HCT116 (cell line): Measurements from ENCODE around the gene LURAP1L. TPM values are rescaled to one million over a fixed set of nuclear protein-coding genes. Genes with fewer than 3 reads are reported as not detected.

ENCODE experiments used
- ATAC-seq: fragments of 200-7000 bp; cut with Tn5 transposase; 2 replicates; pipeline ENCODE4 v1.9.1; 2020; ENCODE audit warnings: mild to moderate bottlenecking, moderate library complexity
- BruUV-seq: library from RNA; stranded (reverse); fragments of 400-500 nt; replicated peaks from 2 replicates; lab custom pipeline; 2021; lab: Mats Ljungman, UMichigan
- CTCF ChIA-PET: fragments of 300-600 bp; sonication (Branson Sonifier 250); formaldehyde crosslinking; loops from one replicate; lab custom pipeline; 2021; ENCODE audit warnings: antibody characterized with exemption; lab: Charles Lee
- POLR2A ChIA-PET: fragments of 300-600, 350-600 bp; sonication (Branson Sonifier 250); formaldehyde crosslinking; loops from one replicate; lab custom pipeline; 2021; ENCODE audit warnings: antibody characterized with exemption; lab: Charles Lee
- RAD21 ChIA-PET, 2 experiments: fragments of 300-600 bp; sonication (Branson Sonifier 250); formaldehyde crosslinking; loops; one replicate each; lab custom pipeline; 2023; ENCODE audit warnings: low total read pairs in 2 of 2; ENCODE audit not compliant: uncharacterized antibody in 2 of 2, unreplicated experiment in 2 of 2, low non-redundant PET in 1 of 2; lab: Charles Lee
- DNase-seq: peaks from one replicate; pipeline ENCODE4 v3.0.0-alpha.2; 2010; ENCODE audit warnings: low read depth, low spot score
- H2AFZ ChIP-seq: fragments of 200-600 bp; shearing (Covaris generic), sonication (generic); 2 replicates; pipeline ENCODE4 v1.6.1; 2017; ENCODE audit warnings: low read depth, mixed run types, mixed read lengths, antibody characterized with exemption, low read length; ENCODE audit not compliant: poor library complexity, severe bottlenecking
- H3K27ac ChIP-seq: 2 replicates; pipeline ENCODE4 v1.5.1; 2012; ENCODE audit warnings: low read depth, low read length
- H3K27me3 ChIP-seq: fragments of 200-600 bp; sonication (generic); 2 replicates; pipeline ENCODE4 v1.6.1; 2016; ENCODE audit warnings: mixed run types, low read length, mixed read lengths; ENCODE audit not compliant: insufficient read depth
- H3K36me3 ChIP-seq, 2 experiments: fragments of 200-500 bp in 1 of 2; fragments of 200-600 bp in 1 of 2; sonication (Bioruptor generic) in 1 of 2; sonication (generic) in 1 of 2; 2 replicates each; pipeline versions ENCODE4 v1.5.1 to v1.6.1; 2014 to 2016; ENCODE audit warnings: low read length in 2 of 2, inconsistent platforms in 1 of 2, mixed read lengths in 1 of 2, mixed run types in 1 of 2; ENCODE audit not compliant: insufficient read depth in 2 of 2, control insufficient read depth in 1 of 2
- H3K4me1 ChIP-seq, 2 experiments: fragments of 200-600 bp in 1 of 2; sonication (generic) in 1 of 2; 2 replicates each; pipeline versions ENCODE4 v1.5.1 to v1.6.1; 2012 to 2017; ENCODE audit warnings: low read length in 2 of 2, inconsistent platforms in 1 of 2, mild to moderate bottlenecking in 1 of 2, mixed read lengths in 1 of 2, mixed run types in 1 of 2, moderate library complexity in 1 of 2; ENCODE audit not compliant: insufficient read depth in 2 of 2, control insufficient read depth in 1 of 2
- H3K4me2 ChIP-seq: fragments of 200-600 bp; sonication (generic); 2 replicates; pipeline ENCODE4 v1.6.1; 2017; ENCODE audit warnings: mixed run types, low read length, mixed read lengths
- H3K4me3 ChIP-seq, 2 experiments: fragments of 200-600 bp in 1 of 2; sonication (generic) in 1 of 2; replicated peaks in 1 of 2; 2 replicates each; pipeline ENCODE4 v1.5.1; 2011 to 2016; ENCODE audit warnings: low read length in 2 of 2, control low read depth in 1 of 2, low read depth in 1 of 2, mild to moderate bottlenecking in 1 of 2, mixed read lengths in 1 of 2, mixed run types in 1 of 2
- H3K79me2 ChIP-seq: fragments of 200-600 bp; sonication (generic); 2 replicates; pipeline ENCODE4 v1.6.1; 2017; ENCODE audit warnings: mild to moderate bottlenecking, mixed run types, low read length, moderate library complexity, mixed read lengths; ENCODE audit not compliant: insufficient read depth
- H3K9ac ChIP-seq: fragments of 200-600 bp; sonication (generic); 2 replicates; pipeline ENCODE4 v1.6.1; 2016; ENCODE audit warnings: low read length, mixed read lengths
- H3K9me2 ChIP-seq: fragments of 200-600 bp; sonication (generic), shearing (Covaris generic); 2 replicates; pipeline ENCODE4 v1.6.1; 2017; ENCODE audit warnings: mixed run types, mild to moderate bottlenecking, moderate library complexity; ENCODE audit not compliant: insufficient read depth
- H3K9me3 ChIP-seq, 2 experiments: fragments of 200-500 bp in 1 of 2; fragments of 200-600 bp in 1 of 2; sonication (Bioruptor generic) in 1 of 2; sonication (generic) in 1 of 2; 2 replicates each; pipeline ENCODE4 v1.6.1; 2014 to 2017; ENCODE audit warnings: low read length in 2 of 2, mixed read lengths in 2 of 2, inconsistent platforms in 1 of 2, low read depth in 1 of 2, mild to moderate bottlenecking in 1 of 2, mixed run types in 1 of 2, moderate library complexity in 1 of 2; ENCODE audit not compliant: control insufficient read depth in 1 of 2, insufficient read depth in 1 of 2
- H4K20me1 ChIP-seq: fragments of 200-600 bp; sonication (generic), shearing (Covaris generic); 2 replicates; pipeline ENCODE4 v1.6.1; 2017; ENCODE audit warnings: mixed run types, mild to moderate bottlenecking, moderate library complexity; ENCODE audit not compliant: insufficient read depth
- EZH2phosphoT487 ChIP-seq: fragments of 200-600 bp; IDR thresholded peaks from 2 replicates; pipeline ENCODE4 v1.6.1; 2018; ENCODE audit warnings: antibody characterized with exemption, borderline replicate concordance
- FOSL1 ChIP-seq: IDR thresholded peaks from 2 replicates; pipeline ENCODE4 v1.6.1; 2012; ENCODE audit warnings: low read depth
- JUND ChIP-seq: IDR thresholded peaks from 2 replicates; pipeline ENCODE4 v1.6.1; 2012
- MAX ChIP-seq: IDR thresholded peaks from 2 replicates; pipeline ENCODE4 v1.6.1; 2012
- RAD21 ChIP-seq: IDR thresholded peaks from 2 replicates; pipeline ENCODE4 v1.6.1; 2012; ENCODE audit warnings: low read depth, mild to moderate bottlenecking
- SIN3A ChIP-seq: IDR thresholded peaks from 2 replicates; pipeline ENCODE4 v1.6.1; 2012; ENCODE audit warnings: low read depth
- SRF ChIP-seq: IDR thresholded peaks from 2 replicates; pipeline ENCODE4 v1.6.1; 2012; ENCODE audit warnings: low read depth
- TCF7L2 ChIP-seq: IDR thresholded peaks from 2 replicates; pipeline ENCODE4 v1.7.0; 2011; ENCODE audit warnings: borderline replicate concordance, inconsistent platforms; ENCODE audit not compliant: insufficient read depth, insufficient read length; ENCODE audit errors: extremely low read depth
- YY1 ChIP-seq: IDR thresholded peaks from 2 replicates; pipeline ENCODE4 v1.6.1; 2011; ENCODE audit warnings: low read length, low read depth, moderate library complexity, mild to moderate bottlenecking; ENCODE audit not compliant: insufficient replicate concordance; ENCODE audit errors: extremely low read depth
- ZFX ChIP-seq: fragments of 450-650 bp; IDR thresholded peaks from 2 replicates; pipeline ENCODE4 v1.6.1; 2017
- intact Hi-C: fragments of 100-400 bp; cut with micrococcal nuclease; formaldehyde crosslinking; loops from 2 replicates; pipeline ENCODE4 v1.10.0; 2022
- total RNA-seq: library from RNA; stranded (reverse); gene quantifications from one replicate; pipeline ENCODE4 v1.2.1, GENCODE V29; 2021; ENCODE audit not compliant: unreplicated experiment
- TF ChIP-seq, protein P1 (sequence below): IDR thresholded peaks from 2 replicates; pipeline ENCODE4 v1.6.1; 2012; ENCODE audit warnings: low read depth

Gene LURAP1L
- total RNA-seq, 1 experiment from 2014 or later, result 13.3 TPM

GRCh38 chr9:12808569-12808968, 33.7 kb downstream of the LURAP1L start:
- Histone ChIP-seq H3K9me2 (no peaks in the 10 kb centered on the region), H3K4me1 (peaks cover 3 to 9% of the 10 kb centered on the region in 2 experiments; a peak in 3 of 4 replicates), H3K9ac (no peak overlapping the region), H3K27ac (no peak overlapping the region), H3K4me3 (no peak overlapping the region), H3K9me3 (no peaks in the 10 kb centered on the region), H3K79me2 (no peaks in the 10 kb centered on the region), H3K27me3 (no peaks in the 10 kb centered on the region), H3K4me2 (no peak overlapping the region), H3K36me3 (no peaks in the 10 kb centered on the region), H2AFZ (no peak overlapping the region), H4K20me1 (no peaks in the 10 kb centered on the region)
- RAD21 ChIA-PET, result no interaction called here
- DNase-seq (no peak), ATAC-seq (no peak)
- CTCF ChIA-PET, result no interaction called here
- BruUV-seq, result no TSS peak
- POLR2A ChIA-PET, result no interaction called here
- TF ChIP-seq SIN3A (no peak), SRF (no peak), TCF7L2 (no peak), EZH2phosphoT487 (no peak), FOSL1 (no peak), ZFX (no peak), RAD21 (no peak), MAX (no peak), JUND (no peak), YY1 (no peak)
- TF ChIP-seq, protein P1, sequence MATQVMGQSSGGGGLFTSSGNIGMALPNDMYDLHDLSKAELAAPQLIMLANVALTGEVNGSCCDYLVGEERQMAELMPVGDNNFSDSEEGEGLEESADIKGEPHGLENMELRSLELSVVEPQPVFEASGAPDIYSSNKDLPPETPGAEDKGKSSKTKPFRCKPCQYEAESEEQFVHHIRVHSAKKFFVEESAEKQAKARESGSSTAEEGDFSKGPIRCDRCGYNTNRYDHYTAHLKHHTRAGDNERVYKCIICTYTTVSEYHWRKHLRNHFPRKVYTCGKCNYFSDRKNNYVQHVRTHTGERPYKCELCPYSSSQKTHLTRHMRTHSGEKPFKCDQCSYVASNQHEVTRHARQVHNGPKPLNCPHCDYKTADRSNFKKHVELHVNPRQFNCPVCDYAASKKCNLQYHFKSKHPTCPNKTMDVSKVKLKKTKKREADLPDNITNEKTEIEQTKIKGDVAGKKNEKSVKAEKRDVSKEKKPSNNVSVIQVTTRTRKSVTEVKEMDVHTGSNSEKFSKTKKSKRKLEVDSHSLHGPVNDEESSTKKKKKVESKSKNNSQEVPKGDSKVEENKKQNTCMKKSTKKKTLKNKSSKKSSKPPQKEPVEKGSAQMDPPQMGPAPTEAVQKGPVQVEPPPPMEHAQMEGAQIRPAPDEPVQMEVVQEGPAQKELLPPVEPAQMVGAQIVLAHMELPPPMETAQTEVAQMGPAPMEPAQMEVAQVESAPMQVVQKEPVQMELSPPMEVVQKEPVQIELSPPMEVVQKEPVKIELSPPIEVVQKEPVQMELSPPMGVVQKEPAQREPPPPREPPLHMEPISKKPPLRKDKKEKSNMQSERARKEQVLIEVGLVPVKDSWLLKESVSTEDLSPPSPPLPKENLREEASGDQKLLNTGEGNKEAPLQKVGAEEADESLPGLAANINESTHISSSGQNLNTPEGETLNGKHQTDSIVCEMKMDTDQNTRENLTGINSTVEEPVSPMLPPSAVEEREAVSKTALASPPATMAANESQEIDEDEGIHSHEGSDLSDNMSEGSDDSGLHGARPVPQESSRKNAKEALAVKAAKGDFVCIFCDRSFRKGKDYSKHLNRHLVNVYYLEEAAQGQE, result no peak
- intact Hi-C loops, result no loop called here
